ENCODE measurements around the gene CLDN1. TPM values are rescaled to one million over a fixed set of nuclear protein-coding genes. Genes with fewer than 3 reads are reported as not detected.

Gene CLDN1
- total and polyA plus RNA-seq, 9 donors, result 1.8 to 258 (median 13.2) TPM

DNA sequence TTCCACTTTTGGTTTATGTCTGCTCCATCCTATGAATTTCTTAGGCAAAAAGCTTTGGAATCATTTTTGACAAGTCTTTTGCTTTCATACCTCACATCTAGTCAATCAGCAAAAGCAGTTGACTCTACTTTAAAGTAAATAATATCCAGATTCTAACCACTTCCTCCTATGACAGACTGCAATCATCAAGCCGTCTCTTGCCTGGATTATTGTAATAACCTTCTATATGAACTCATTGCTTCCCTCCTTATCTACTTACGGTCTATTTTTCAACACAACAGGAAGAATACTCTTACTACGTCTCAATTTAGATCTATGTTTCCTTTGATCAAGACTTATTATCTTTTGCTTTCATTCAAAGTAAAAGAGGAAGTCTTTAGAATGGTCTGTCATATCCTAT lies 20.7 kb downstream of the CLDN1 start:
- Histone ChIP-seq H3K27ac (no peak overlapping the region), H3K36me3 (no peaks in the 10 kb centered on the region), H3K4me1 (ENCODE audit: insufficient read depth) (no peaks in the 10 kb centered on the region), H3K4me3 (no peak overlapping the region), H3K9me3 (no peaks in the 10 kb centered on the region), H3K27me3 (no peaks in the 10 kb centered on the region)
- DNase-seq, result no peak
- 63 to 76% (median 64%) methylated on average over 3 of the region's 3 CpGs for WGBS, 3 donors
- TF ChIP-seq POLR2A (IDR thresholded peaks at IDR 0.05) (no peak), EP300 (IDR thresholded peaks at IDR 0.05) (no peak)
- TF ChIP-seq, protein P1, sequence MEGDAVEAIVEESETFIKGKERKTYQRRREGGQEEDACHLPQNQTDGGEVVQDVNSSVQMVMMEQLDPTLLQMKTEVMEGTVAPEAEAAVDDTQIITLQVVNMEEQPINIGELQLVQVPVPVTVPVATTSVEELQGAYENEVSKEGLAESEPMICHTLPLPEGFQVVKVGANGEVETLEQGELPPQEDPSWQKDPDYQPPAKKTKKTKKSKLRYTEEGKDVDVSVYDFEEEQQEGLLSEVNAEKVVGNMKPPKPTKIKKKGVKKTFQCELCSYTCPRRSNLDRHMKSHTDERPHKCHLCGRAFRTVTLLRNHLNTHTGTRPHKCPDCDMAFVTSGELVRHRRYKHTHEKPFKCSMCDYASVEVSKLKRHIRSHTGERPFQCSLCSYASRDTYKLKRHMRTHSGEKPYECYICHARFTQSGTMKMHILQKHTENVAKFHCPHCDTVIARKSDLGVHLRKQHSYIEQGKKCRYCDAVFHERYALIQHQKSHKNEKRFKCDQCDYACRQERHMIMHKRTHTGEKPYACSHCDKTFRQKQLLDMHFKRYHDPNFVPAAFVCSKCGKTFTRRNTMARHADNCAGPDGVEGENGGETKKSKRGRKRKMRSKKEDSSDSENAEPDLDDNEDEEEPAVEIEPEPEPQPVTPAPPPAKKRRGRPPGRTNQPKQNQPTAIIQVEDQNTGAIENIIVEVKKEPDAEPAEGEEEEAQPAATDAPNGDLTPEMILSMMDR (IDR thresholded peaks at IDR 0.05), result no peak
- intact Hi-C loops (cut with DNase I), result no loop called here

DNA sequence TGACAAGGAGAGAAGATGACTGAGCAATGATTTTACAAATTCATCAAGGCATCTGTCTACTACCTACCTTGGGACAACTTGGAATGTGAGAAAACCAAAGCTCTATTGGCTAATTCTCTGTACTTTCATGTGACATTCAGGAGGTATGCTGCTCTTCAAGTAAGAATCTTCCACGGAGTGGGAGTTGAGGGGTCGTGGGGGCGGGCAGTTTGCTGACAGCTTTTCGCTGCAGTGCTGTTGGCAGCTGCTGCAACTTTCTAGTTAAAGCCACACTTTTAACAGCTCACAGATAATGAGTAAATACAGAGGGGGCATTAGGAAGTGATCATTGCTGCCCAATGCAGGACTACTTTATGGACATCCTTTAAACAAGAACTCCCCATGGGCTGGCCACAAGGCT lies 22.3 kb downstream of the CLDN1 start:
- Histone ChIP-seq H3K9me3 (no peaks in the 10 kb centered on the region), H3K27ac (no peak overlapping the region), H3K27me3 (no peaks in the 10 kb centered on the region), H3K36me3 (no peaks in the 10 kb centered on the region), H3K4me1 (ENCODE audit: insufficient read depth) (no peaks in the 10 kb centered on the region), H3K4me3 (no peak overlapping the region)
- 46 to 47% (median 46%) methylated on average over 4 of the region's 4 CpGs for WGBS, 3 donors
- intact Hi-C loops (cut with DNase I), result no loop called here
- DNase-seq, result no peak
- no peak for TF ChIP-seq POLR2A (IDR thresholded peaks at IDR 0.05)
- TF ChIP-seq EP300 (IDR thresholded peaks at IDR 0.05), result no peak
- TF ChIP-seq, protein P1 (IDR thresholded peaks at IDR 0.05), result no peak

- H3K27ac ChIP-seq, result no peak overlapping the region
- no peak for DNase-seq
- intact Hi-C loops (cut with DNase I), result no loop called here
- H3K4me3 ChIP-seq, result no peak overlapping the region
- no peaks in the 10 kb centered on the region for H3K36me3 ChIP-seq
- H3K4me1 ChIP-seq (ENCODE audit: insufficient read depth), result no peaks in the 10 kb centered on the region
- H3K9me3 ChIP-seq, result no peaks in the 10 kb centered on the region
- no peak for TF ChIP-seq EP300 (IDR thresholded peaks at IDR 0.05)
- TF ChIP-seq POLR2A (IDR thresholded peaks at IDR 0.05), result no peak
- TF ChIP-seq, protein P1 (IDR thresholded peaks at IDR 0.05), result no peak
- no peaks in the 10 kb centered on the region for H3K27me3 ChIP-seq
Measured at GRCh38 chr3:190294030-190294429, 28.2 kb downstream of the CLDN1 start.

DNA sequence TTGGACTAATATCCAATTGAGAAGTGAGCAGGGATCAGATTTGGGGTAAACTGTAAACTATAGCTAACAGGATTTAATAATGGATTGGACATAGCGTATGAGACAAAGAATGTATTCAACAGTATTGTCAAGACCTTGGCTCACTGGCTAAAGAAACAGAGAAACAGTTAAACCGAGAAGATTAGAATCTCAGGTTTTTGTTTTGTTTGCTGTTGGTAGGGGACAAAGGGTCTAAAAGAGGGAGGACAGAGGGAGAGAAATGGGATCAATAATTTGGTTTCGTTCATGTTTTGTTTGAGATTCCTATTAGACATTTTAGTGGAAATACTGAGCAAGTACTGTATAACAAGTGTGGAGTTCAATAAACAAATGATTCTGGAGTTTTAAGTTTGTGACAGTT lies 28.6 kb downstream of the CLDN1 start:
- Histone ChIP-seq H3K27me3 (no peaks in the 10 kb centered on the region), H3K9me3 (no peaks in the 10 kb centered on the region), H3K4me1 (ENCODE audit: insufficient read depth) (no peaks in the 10 kb centered on the region), H3K36me3 (no peaks in the 10 kb centered on the region), H3K27ac (no peak overlapping the region), H3K4me3 (no peak overlapping the region)
- no peak for TF ChIP-seq POLR2A (IDR thresholded peaks at IDR 0.05)
- TF ChIP-seq, protein P1 (IDR thresholded peaks at IDR 0.05), result no peak
- TF ChIP-seq EP300 (IDR thresholded peaks at IDR 0.05), result no peak
- intact Hi-C loops (cut with DNase I), result no loop called here
- 86 to 91% (median 90%) methylated on average over 3 of the region's 3 CpGs for WGBS, 3 donors
- DNase-seq, result no peak
